H1 (cell line): ENCODE data around the gene BCL2. TPM values are rescaled to one million over a fixed set of nuclear protein-coding genes. Genes with fewer than 3 reads are reported as not detected.

Experiments
- ATF3 ChIP-seq: IDR thresholded peaks from 2 replicates; pipeline ENCODE4 v1.6.1; 2011; ENCODE audit warnings: low read depth, mild to moderate bottlenecking, low read length; ENCODE audit not compliant: insufficient read depth
- CTCF ChIP-seq, 3 experiments: IDR thresholded peaks; 1 replicate in 2 of 3; 2 replicates in 1 of 3; pipeline versions ENCODE4 v1.5.1 to v1.6.1; 2011; ENCODE audit warnings: low read length in 3 of 3, mild to moderate bottlenecking in 3 of 3, inconsistent platforms in 2 of 3, low read depth in 1 of 3, moderate library complexity in 1 of 3; ENCODE audit not compliant: insufficient read depth in 1 of 3; ENCODE audit errors: control extremely low read depth in 1 of 3
- polyA plus RNA-seq, 7 experiments: library from polyadenylated mRNA; depleted of rRNA in 3 of 7; stranded (reverse) in 5 of 7; unstranded in 2 of 7; fragments of >200 nt in 5 of 7; fragments of 200-250 nt in 2 of 7; gene quantifications; 1 replicate in 5 of 7; 2 replicates in 1 of 7; 4 replicates in 1 of 7; pipeline versions ENCODE4 v1.2.1 to v1.2.3, GENCODE V29; 2011 to 2013; ENCODE audit warnings: missing spikeins in 2 of 7, mixed read lengths in 2 of 7
- total RNA-seq: library from RNA; stranded (reverse); fragmentation: NEBNext Ultra II Directional; extraction: Animal tissue kit (Norgen Biotek cat#: 25700); gene quantifications from 2 replicates; pipeline ENCODE4 v1.2.1, GENCODE V29; 2021

BCL2 gene
- total and polyA plus RNA-seq, 2 of the 8 experiments (the other 6 are each of a cell fraction or from before 2014, with no cell fraction given) = 0.59 to 4.5 TPM

DNA sequence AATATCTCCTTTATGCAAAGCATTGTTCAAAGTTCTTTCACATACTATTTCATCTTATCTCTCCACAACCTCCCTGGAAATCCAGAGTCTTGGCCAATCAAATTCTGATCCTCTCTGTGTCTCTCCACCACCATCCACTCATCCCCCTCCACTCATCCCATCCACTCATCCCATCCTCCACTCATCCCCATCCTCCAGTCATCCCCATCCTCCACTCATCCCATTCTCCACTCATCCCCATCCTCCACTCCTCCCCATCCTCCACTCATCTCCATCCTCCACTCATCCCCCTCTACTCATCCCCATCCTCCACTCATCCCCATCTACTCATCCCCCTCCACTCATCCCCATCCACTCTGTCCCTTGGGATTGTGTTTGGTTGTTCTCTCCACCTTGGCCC lies 101.1 kb downstream of the BCL2 start (continued):
- no peak for TF ChIP-seq ATF3
- TF ChIP-seq CTCF (IDR thresholded peaks at IDR 0.05; ENCODE audit: control extremely low read depth in 1 of 3, insufficient read depth in 1 of 3, low read depth in 1 of 3, low read length in 3 of 3) = no peak
